GM19193 (cell line): ENCODE measurements around the gene PKD1.

Experiments
- POLR2A ChIP-seq: IDR thresholded peaks from 4 replicates; pipeline ENCODE4 v1.6.1; 2011; ENCODE audit not compliant: insufficient read depth, insufficient read length; ENCODE audit errors: extremely low read depth

Gene PKD1

GRCh38 chr16:2042171-2042985 lies 93.3 kb downstream of the PKD1 start:
- no peak for TF ChIP-seq POLR2A

- TF ChIP-seq POLR2A = no peak
These were observed 94.7 kb downstream of the PKD1 start for GRCh38 chr16:2040787-2041522.

GRCh38 chr16:2040041-2040786 lies 95.5 kb downstream of the PKD1 start:
- no peak for TF ChIP-seq POLR2A

GRCh38 chr16:2039274-2040031 lies 96.2 kb downstream of the PKD1 start:
- TF ChIP-seq POLR2A = no peak
